GM12878 (cell line): Measurements from ENCODE around the gene ADGRB2. TPM values are rescaled to one million over a fixed set of nuclear protein-coding genes. Genes with fewer than 3 reads are reported as not detected.

ENCODE experiments used
- ATAC-seq: fragments of 200-7000 bp; cut with Tn5 transposase; 3 replicates; pipeline ENCODE4 v1.9.1; 2020; ENCODE audit warnings: mild to moderate bottlenecking, moderate library complexity
- BruUV-seq: library from RNA; stranded (reverse); fragments of 400-500 nt; replicated peaks from 2 replicates; lab custom pipeline; 2021; lab: Mats Ljungman, UMichigan
- CTCF ChIA-PET: fragments of 300-600 bp; sonication (Branson Sonifier 250); formaldehyde crosslinking; extraction: SDS; loops from one replicate; lab custom pipeline; 2021; ENCODE audit warnings: inconsistent platforms; lab: Yijun Ruan, JAX
- POLR2A ChIA-PET: fragments of 350-600 bp; formaldehyde crosslinking; extraction: SDS; loops from one replicate; lab custom pipeline; 2021; ENCODE audit warnings: inconsistent platforms; lab: Charles Lee
- RAD21 ChIA-PET: fragments of 300-600 bp; sonication (Branson Sonifier 250); formaldehyde crosslinking; loops from one replicate; lab custom pipeline; 2023; ENCODE audit warnings: antibody characterized with exemption; ENCODE audit not compliant: unreplicated experiment; lab: Charles Lee
- SMC1A ChIA-PET: fragments of 300-600 bp; sonication (Branson Sonifier 250); formaldehyde crosslinking; loops from one replicate; lab custom pipeline; 2023; ENCODE audit not compliant: unreplicated experiment, uncharacterized antibody; lab: Charles Lee
- DNase-seq: peaks from one replicate; pipeline ENCODE4 v3.0.0-alpha.2; 2011; ENCODE audit warnings: low read depth, low spot score
- FAIRE-seq: peaks from 3 replicates; lab custom pipeline; 2011; peaks lifted over from hg19 to GRCh38; lab: Jason Lieb, UNC
- H2AFZ ChIP-seq: 2 replicates; pipeline ENCODE4 v1.6.0; 2011; ENCODE audit warnings: low read depth, low read length, control low read depth; ENCODE audit not compliant: control insufficient read depth
- H3K27ac ChIP-seq: 2 replicates; pipeline ENCODE4 v1.5.1; 2011; ENCODE audit warnings: control low read depth; ENCODE audit not compliant: control insufficient read depth, insufficient read depth
- H3K27me3 ChIP-seq, 2 experiments: replicated peaks in 1 of 2; 2 replicates each; pipeline versions ENCODE4 v1.6.0 to v1.6.1; 2011; ENCODE audit warnings: low read length in 1 of 2; ENCODE audit not compliant: control insufficient read depth in 2 of 2, insufficient read depth in 2 of 2
- H3K36me3 ChIP-seq, 2 experiments: 2 replicates each; pipeline ENCODE4 v1.5.1; 2011; ENCODE audit warnings: low read length in 1 of 2; ENCODE audit not compliant: control insufficient read depth in 2 of 2, insufficient read depth in 2 of 2
- H3K4me1 ChIP-seq: 2 replicates; pipeline ENCODE4 v1.6.1; 2011; ENCODE audit warnings: mild to moderate bottlenecking, low read length, moderate library complexity, mixed read lengths; ENCODE audit not compliant: control insufficient read depth, insufficient read depth
- H3K4me2 ChIP-seq: 2 replicates; pipeline ENCODE4 v1.6.0; 2011; ENCODE audit warnings: control low read depth; ENCODE audit not compliant: control insufficient read depth, insufficient read depth
- H3K4me3 ChIP-seq: fragments of 200-600 bp; sonication (generic); 2 replicates; pipeline ENCODE4 v1.5.1; 2016
- H3K79me2 ChIP-seq: 2 replicates; pipeline ENCODE4 v1.6.0; 2011; ENCODE audit warnings: low read length; ENCODE audit not compliant: control insufficient read depth, insufficient read depth
- H3K9ac ChIP-seq: 2 replicates; pipeline ENCODE4 v1.8.0; 2011; ENCODE audit warnings: low read length, control low read depth, mixed read lengths; ENCODE audit not compliant: control insufficient read depth, insufficient read depth
- H3K9me3 ChIP-seq: replicated peaks from 3 replicates; pipeline ENCODE4 v1.5.1; 2011; ENCODE audit warnings: mild to moderate bottlenecking, low read length; ENCODE audit not compliant: control insufficient read depth, insufficient read depth
- H4K20me1 ChIP-seq: 2 replicates; pipeline ENCODE4 v1.6.0; 2011; ENCODE audit not compliant: control insufficient read depth, insufficient read depth
- BCL11A ChIP-seq: IDR thresholded peaks from 2 replicates; pipeline ENCODE4 v1.6.1; 2011; ENCODE audit warnings: low read depth, low read length
- EP300 ChIP-seq, 2 experiments: fragments of 150-350 bp in 1 of 2; IDR thresholded peaks; 2 replicates each; pipeline ENCODE4 v1.6.1; 2011 to 2012; ENCODE audit warnings: low read depth in 2 of 2, low read length in 2 of 2, borderline replicate concordance in 1 of 2, improper control_type of control experiment in 1 of 2, inconsistent platforms in 1 of 2; ENCODE audit not compliant: control insufficient read depth in 1 of 2
- PML ChIP-seq: IDR thresholded peaks from 2 replicates; pipeline ENCODE4 v1.6.1; 2012; ENCODE audit warnings: low read length, inconsistent platforms
- POU2F2 ChIP-seq: IDR thresholded peaks from 3 replicates; pipeline ENCODE4 v1.6.1; 2011; ENCODE audit warnings: low read depth, mild to moderate bottlenecking, low read length, borderline replicate concordance
- RAD51 ChIP-seq: fragments of 450-650 bp; IDR thresholded peaks from 2 replicates; pipeline ENCODE4 v1.6.1; 2016; ENCODE audit warnings: moderate library complexity, mild to moderate bottlenecking, inconsistent platforms
- SMAD1 ChIP-seq: fragments of 450-650 bp; IDR thresholded peaks from 2 replicates; pipeline ENCODE4 v1.6.1; 2018; ENCODE audit warnings: mild to moderate bottlenecking, low read depth; ENCODE audit not compliant: partially characterized antibody
- SMC3 ChIP-seq: IDR thresholded peaks from 2 replicates; pipeline ENCODE4 v1.6.1; 2011; ENCODE audit warnings: low read length, improper control_type of control experiment, borderline replicate concordance
- SUPT20H ChIP-seq: IDR thresholded peaks from 2 replicates; pipeline ENCODE4 v1.6.1; 2011; ENCODE audit warnings: low read depth, mild to moderate bottlenecking, low read length, moderate library complexity, borderline replicate concordance; ENCODE audit not compliant: control insufficient read depth
- WGBS: methylation state at CpG from one replicate; pipeline ENCODE4 v1.1.6; 2016; ENCODE audit warnings: low lambda C conversion rate; ENCODE audit not compliant: insufficient replicate concordance, insufficient coverage; ENCODE audit errors: missing lambda C conversion rate; 5-methylcytosine and 5-hydroxymethylcytosine counted together
- in situ Hi-C: fragments of 300-500 bp; cut with MboI; formaldehyde crosslinking; loops from 9 replicates; pipeline ENCODE4 v1.14.3; 2018; ENCODE audit warnings: mixed read lengths
- intact Hi-C: fragments of 100-400 bp; cut with micrococcal nuclease; formaldehyde crosslinking; loops from one replicate; pipeline ENCODE4 v1.14.2; 2022; ENCODE audit not compliant: unreplicated experiment
- polyA plus RNA-seq, 11 experiments: library from polyadenylated mRNA; depleted of rRNA in 4 of 11; unstranded in 6 of 11; stranded (reverse) in 5 of 11; fragments of >200 nt; fragmentation: Nextera tagmentation in 4 of 11; fragmentation: Illumina TruSeq in 1 of 11; extraction: Ambion mirVana in 4 of 11; extraction: Trizol in 1 of 11; gene quantifications; 1 replicate in 1 of 11; 2 replicates in 10 of 11; pipeline versions ENCODE4 v1.2.1 to v1.2.3, GENCODE V29; 2011 to 2016; ENCODE audit warnings: inconsistent platforms in 2 of 11, missing spikeins in 2 of 11, low read depth in 1 of 11
- total RNA-seq, 4 experiments: library from RNA; depleted of rRNA in 3 of 4; stranded (reverse); fragments of >200 nt in 3 of 4; fragmentation: Illumina TruSeq in 1 of 4; extraction: Trizol in 1 of 4; gene quantifications; 2 replicates each; pipeline versions ENCODE4 v1.2.1 to v1.2.3, GENCODE V29; 2013 to 2021
- TF ChIP-seq, protein P1 (sequence below): fragments of 450-650 bp; formaldehyde crosslinking; IDR thresholded peaks from 2 replicates; pipeline ENCODE4 v1.5.0; 2022; ENCODE audit warnings: mild to moderate bottlenecking, missing genetic modification characterization
- TF ChIP-seq, protein P2 (sequence below): IDR thresholded peaks from 2 replicates; pipeline ENCODE4 v1.6.1; 2012; ENCODE audit warnings: low read depth, low read length, improper control_type of control experiment
- TF ChIP-seq, protein P3 (sequence below): IDR thresholded peaks from 2 replicates; pipeline ENCODE4 v1.6.1; 2012; ENCODE audit warnings: mild to moderate bottlenecking, low read depth, low read length
- TF ChIP-seq, protein P4 (sequence below): fragments of 450-650 bp; IDR thresholded peaks from 2 replicates; pipeline ENCODE4 v1.6.1; 2018; ENCODE audit warnings: borderline replicate concordance, mild to moderate bottlenecking; ENCODE audit not compliant: partially characterized antibody

ADGRB2 gene
- total and polyA plus RNA-seq, 10 of the 15 experiments (the other 5 are each of a cell fraction or from before 2014, with no cell fraction given), result 0.11 to 0.33 (median 0.18) TPM; not detected in 4

DNA sequence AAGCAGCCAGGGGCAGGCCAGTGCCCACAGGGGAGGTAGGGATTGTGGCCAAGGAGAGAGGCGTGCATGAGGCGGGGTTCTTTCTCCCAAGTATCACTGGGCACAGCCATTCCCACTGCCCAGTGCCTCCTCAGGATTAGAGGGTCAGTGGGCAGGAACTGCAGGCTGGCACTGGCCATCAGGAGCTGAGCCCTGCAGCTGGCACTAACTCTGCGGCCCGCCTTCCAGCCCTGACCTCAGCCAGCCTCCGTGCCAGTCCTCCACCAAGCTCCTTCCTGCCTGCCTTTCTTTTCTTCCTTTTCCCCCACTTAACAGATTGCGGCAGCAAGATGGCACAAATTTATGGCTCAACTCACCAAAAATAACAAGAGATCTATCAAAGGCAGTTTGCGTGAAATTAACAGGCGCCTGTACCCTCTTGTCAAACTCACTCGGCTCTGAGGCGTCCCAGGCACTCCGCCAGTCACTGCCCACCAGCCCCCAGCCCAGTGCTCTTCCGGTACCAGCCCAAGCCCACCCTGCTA, 11.1 kb downstream of the ADGRB2 start:
- RAD21 ChIA-PET, result no interaction called here
- CTCF ChIA-PET, result no interaction called here
- in situ Hi-C loops, result no loop called here
- Histone ChIP-seq H3K9me3 (no peaks in the 10 kb centered on the region), H3K9ac (no peak overlapping the region), H3K36me3 (no peaks in the 10 kb centered on the region), H3K4me1 (peaks cover 7% of the 10 kb centered on the region; the same call in 1 of the 2 replicates), H3K27me3 (peaks cover 0 to 5% of the 10 kb centered on the region in 2 experiments; a peak in 2 of 4 replicates), H3K4me2 (no peak overlapping the region), H3K27ac (no peak overlapping the region), H3K4me3 (no peak overlapping the region), H3K79me2 (no peaks in the 10 kb centered on the region), H2AFZ (no peak overlapping the region), H4K20me1 (no peaks in the 10 kb centered on the region)
- intact Hi-C loops, result no loop called here
- DNase-seq (no peak), ATAC-seq (no peak), FAIRE-seq (no peak)
- POLR2A ChIA-PET, result no interaction called here
- SMC1A ChIA-PET, result interaction anchor here (1.0 kb wide), 1 partner anchor 36 kb away, joined by 4 read pairs; no protein-coding TSS in a partner anchor
- 40% methylated on average over 12 of the region's 12 CpGs for WGBS
- no TSS peak for BruUV-seq
- TF ChIP-seq, protein P1, sequence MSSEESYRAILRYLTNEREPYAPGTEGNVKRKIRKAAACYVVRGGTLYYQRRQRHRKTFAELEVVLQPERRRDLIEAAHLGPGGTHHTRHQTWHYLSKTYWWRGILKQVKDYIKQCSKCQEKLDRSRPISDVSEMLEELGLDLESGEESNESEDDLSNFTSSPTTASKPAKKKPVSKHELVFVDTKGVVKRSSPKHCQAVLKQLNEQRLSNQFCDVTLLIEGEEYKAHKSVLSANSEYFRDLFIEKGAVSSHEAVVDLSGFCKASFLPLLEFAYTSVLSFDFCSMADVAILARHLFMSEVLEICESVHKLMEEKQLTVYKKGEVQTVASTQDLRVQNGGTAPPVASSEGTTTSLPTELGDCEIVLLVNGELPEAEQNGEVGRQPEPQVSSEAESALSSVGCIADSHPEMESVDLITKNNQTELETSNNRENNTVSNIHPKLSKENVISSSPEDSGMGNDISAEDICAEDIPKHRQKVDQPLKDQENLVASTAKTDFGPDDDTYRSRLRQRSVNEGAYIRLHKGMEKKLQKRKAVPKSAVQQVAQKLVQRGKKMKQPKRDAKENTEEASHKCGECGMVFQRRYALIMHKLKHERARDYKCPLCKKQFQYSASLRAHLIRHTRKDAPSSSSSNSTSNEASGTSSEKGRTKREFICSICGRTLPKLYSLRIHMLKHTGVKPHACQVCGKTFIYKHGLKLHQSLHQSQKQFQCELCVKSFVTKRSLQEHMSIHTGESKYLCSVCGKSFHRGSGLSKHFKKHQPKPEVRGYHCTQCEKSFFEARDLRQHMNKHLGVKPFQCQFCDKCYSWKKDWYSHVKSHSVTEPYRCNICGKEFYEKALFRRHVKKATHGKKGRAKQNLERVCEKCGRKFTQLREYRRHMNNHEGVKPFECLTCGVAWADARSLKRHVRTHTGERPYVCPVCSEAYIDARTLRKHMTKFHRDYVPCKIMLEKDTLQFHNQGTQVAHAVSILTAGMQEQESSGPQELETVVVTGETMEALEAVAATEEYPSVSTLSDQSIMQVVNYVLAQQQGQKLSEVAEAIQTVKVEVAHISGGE (CRISPR knock-in tag), result no peak
- TF ChIP-seq RAD51 (no peak), EP300 (IDR thresholded peaks at IDR 0.05; ENCODE audit: borderline replicate concordance in 1 of 2, control insufficient read depth in 1 of 2, low read depth in 2 of 2, low read length in 2 of 2) (no peak), SUPT20H (no peak), BCL11A (no peak), SMAD1 (no peak), PML (no peak), SMC3 (no peak), POU2F2 (no peak)
- TF ChIP-seq, protein P2, sequence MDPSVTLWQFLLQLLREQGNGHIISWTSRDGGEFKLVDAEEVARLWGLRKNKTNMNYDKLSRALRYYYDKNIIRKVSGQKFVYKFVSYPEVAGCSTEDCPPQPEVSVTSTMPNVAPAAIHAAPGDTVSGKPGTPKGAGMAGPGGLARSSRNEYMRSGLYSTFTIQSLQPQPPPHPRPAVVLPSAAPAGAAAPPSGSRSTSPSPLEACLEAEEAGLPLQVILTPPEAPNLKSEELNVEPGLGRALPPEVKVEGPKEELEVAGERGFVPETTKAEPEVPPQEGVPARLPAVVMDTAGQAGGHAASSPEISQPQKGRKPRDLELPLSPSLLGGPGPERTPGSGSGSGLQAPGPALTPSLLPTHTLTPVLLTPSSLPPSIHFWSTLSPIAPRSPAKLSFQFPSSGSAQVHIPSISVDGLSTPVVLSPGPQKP, result no peak
- TF ChIP-seq, protein P3, sequence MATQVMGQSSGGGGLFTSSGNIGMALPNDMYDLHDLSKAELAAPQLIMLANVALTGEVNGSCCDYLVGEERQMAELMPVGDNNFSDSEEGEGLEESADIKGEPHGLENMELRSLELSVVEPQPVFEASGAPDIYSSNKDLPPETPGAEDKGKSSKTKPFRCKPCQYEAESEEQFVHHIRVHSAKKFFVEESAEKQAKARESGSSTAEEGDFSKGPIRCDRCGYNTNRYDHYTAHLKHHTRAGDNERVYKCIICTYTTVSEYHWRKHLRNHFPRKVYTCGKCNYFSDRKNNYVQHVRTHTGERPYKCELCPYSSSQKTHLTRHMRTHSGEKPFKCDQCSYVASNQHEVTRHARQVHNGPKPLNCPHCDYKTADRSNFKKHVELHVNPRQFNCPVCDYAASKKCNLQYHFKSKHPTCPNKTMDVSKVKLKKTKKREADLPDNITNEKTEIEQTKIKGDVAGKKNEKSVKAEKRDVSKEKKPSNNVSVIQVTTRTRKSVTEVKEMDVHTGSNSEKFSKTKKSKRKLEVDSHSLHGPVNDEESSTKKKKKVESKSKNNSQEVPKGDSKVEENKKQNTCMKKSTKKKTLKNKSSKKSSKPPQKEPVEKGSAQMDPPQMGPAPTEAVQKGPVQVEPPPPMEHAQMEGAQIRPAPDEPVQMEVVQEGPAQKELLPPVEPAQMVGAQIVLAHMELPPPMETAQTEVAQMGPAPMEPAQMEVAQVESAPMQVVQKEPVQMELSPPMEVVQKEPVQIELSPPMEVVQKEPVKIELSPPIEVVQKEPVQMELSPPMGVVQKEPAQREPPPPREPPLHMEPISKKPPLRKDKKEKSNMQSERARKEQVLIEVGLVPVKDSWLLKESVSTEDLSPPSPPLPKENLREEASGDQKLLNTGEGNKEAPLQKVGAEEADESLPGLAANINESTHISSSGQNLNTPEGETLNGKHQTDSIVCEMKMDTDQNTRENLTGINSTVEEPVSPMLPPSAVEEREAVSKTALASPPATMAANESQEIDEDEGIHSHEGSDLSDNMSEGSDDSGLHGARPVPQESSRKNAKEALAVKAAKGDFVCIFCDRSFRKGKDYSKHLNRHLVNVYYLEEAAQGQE, result no peak
- TF ChIP-seq, protein P4, sequence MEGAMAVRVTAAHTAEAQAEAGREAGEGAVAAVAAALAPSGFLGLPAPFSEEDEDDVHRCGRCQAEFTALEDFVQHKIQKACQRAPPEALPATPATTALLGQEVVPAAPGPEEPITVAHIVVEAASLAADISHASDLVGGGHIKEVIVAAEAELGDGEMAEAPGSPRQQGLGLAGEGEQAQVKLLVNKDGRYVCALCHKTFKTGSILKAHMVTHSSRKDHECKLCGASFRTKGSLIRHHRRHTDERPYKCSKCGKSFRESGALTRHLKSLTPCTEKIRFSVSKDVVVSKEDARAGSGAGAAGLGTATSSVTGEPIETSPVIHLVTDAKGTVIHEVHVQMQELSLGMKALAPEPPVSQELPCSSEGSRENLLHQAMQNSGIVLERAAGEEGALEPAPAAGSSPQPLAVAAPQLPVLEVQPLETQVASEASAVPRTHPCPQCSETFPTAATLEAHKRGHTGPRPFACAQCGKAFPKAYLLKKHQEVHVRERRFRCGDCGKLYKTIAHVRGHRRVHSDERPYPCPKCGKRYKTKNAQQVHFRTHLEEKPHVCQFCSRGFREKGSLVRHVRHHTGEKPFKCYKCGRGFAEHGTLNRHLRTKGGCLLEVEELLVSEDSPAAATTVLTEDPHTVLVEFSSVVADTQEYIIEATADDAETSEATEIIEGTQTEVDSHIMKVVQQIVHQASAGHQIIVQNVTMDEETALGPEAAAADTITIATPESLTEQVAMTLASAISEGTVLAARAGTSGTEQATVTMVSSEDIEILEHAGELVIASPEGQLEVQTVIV, result no peak
